Colonic mucosa (tissue), 4 donors: ENCODE results near the gene RAB40C. TPM values are rescaled to one million over a fixed set of nuclear protein-coding genes. Genes with fewer than 3 reads are reported as not detected.

Source experiments
- DNase-seq: peaks from one replicate; pipeline ENCODE4 v3.0.0-alpha.2; 2020
- H3K27ac ChIP-seq: fragments of 200-600 bp; one replicate; pipeline ENCODE4 v1.8.0; 2021
- H3K27me3 ChIP-seq: fragments of 200-600 bp; one replicate; pipeline ENCODE4 v1.8.0; 2021
- H3K36me3 ChIP-seq: fragments of 200-600 bp; one replicate; pipeline ENCODE4 v1.8.0; 2021
- H3K4me1 ChIP-seq: fragments of 200-600 bp; one replicate; pipeline ENCODE4 v1.8.0; 2021; ENCODE audit warnings: mild to moderate bottlenecking
- H3K4me3 ChIP-seq: fragments of 200-600 bp; one replicate; pipeline ENCODE4 v1.8.0; 2021
- H3K9ac ChIP-seq, 2 donors: one replicate each; pipeline ENCODE4 v1.7.0; 2013; ENCODE audit warnings: control low read depth in 2 of 2, low read depth in 2 of 2, low read length in 2 of 2
- H3K9me3 ChIP-seq: fragments of 200-600 bp; one replicate; pipeline ENCODE4 v1.8.0; 2021
- intact Hi-C: fragments of 100-400 bp; cut with DNase I; formaldehyde crosslinking; loops from one replicate; pipeline ENCODE4 v1.14.1; 2022
- total RNA-seq, 2 donors: library from RNA; stranded (reverse); fragmentation: NEBNext Ultra II Directional in 1 of 2; extraction: Animal tissue kit (Norgen Biotek cat#: 25700) in 1 of 2; gene quantifications; one replicate each; pipeline ENCODE4 v1.2.1, GENCODE V29; 2021
- TF ChIP-seq, protein P1 (sequence below): fragments of 200-600 bp; IDR thresholded peaks from one replicate; pipeline ENCODE4 v1.8.0; 2022; ENCODE audit warnings: antibody characterized with exemption, mild to moderate bottlenecking
- donor health status: healthy.
- donor health status: DM: no; HTN: no; CAD: no.
- donor health status: DM: no; HTN: no; CAD: no.

Gene RAB40C
- total RNA-seq, 2 donors from 2014 or later = 34.9 to 38.5 TPM

DNA sequence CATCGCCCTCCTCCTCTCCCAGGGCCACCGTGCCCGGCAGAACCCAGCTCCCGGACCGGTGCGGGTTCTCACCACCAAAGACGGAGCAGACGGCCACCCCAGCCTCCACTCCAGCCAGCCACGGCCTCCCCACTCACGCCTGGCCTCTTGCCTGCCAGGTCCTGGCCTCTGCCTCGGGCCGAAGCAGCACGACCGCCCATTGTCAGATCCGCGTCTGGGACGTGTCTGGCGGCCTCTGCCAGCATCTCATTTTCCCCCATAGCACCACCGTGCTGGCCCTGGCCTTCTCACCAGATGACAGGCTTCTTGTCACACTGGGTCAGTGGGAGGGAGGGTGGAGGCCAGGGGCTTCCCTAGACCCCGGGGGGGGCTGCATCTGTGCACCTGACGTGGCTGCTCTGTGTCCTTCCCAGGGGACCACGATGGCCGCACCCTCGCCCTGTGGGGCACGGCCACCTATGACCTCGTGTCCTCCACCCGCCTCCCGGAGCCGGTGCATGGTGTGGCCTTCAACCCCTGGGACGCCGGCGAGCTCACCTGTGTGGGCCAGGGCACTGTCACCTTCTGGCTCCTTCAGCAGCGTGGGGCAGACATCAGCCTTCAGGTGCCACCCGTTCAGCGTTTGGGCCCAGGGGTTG lies 71.4 kb downstream of the RAB40C start:
- Histone ChIP-seq H3K36me3 (no peaks in the 10 kb centered on the region), H3K9ac (peak overlapping the region in 1 of 2 donors; percentile 58)

DNA sequence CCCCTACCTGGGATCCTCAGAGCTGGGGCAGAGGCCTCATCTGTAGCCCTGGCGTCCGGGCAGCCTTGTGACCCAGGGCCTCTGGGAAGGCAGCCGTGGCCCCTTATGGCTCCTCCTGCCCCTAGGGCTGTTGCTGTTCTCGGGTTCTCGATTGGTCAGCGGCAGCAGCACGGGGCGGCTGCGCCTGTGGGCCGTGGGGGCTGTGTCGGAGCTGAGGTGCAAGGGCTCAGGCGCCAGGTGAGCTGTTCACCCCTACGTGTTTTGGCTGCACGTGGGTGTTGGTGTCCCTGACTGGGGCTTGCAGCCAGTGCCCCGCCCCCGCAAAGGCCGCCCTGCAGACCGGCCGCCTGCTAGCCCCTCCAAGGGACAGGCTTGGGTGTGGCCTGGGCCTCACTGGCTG lies 72.2 kb downstream of the RAB40C start:
- H3K9ac ChIP-seq = no peak overlapping the region
- H3K9me3 ChIP-seq = no peaks in the 10 kb centered on the region
- intact Hi-C loops = no loop called here
- H3K27ac ChIP-seq = no peak overlapping the region
- H3K27me3 ChIP-seq = no peaks in the 10 kb centered on the region
- H3K4me1 ChIP-seq = peaks cover 11% of the 10 kb centered on the region
- no peak for DNase-seq
- TF ChIP-seq, protein P1, sequence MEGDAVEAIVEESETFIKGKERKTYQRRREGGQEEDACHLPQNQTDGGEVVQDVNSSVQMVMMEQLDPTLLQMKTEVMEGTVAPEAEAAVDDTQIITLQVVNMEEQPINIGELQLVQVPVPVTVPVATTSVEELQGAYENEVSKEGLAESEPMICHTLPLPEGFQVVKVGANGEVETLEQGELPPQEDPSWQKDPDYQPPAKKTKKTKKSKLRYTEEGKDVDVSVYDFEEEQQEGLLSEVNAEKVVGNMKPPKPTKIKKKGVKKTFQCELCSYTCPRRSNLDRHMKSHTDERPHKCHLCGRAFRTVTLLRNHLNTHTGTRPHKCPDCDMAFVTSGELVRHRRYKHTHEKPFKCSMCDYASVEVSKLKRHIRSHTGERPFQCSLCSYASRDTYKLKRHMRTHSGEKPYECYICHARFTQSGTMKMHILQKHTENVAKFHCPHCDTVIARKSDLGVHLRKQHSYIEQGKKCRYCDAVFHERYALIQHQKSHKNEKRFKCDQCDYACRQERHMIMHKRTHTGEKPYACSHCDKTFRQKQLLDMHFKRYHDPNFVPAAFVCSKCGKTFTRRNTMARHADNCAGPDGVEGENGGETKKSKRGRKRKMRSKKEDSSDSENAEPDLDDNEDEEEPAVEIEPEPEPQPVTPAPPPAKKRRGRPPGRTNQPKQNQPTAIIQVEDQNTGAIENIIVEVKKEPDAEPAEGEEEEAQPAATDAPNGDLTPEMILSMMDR = no peak
- H3K4me3 ChIP-seq = no peak overlapping the region
- H3K36me3 ChIP-seq = no peaks in the 10 kb centered on the region

More for the DNA sequence above, 71.4 kb downstream of the RAB40C start:
- Histone ChIP-seq H3K27me3 (no peaks in the 10 kb centered on the region), H3K9me3 (no peaks in the 10 kb centered on the region), H3K4me1 (peaks cover 11% of the 10 kb centered on the region), H3K4me3 (no peak overlapping the region), H3K27ac (no peak overlapping the region)
- TF ChIP-seq, protein P1 = no peak
- DNase-seq = no peak
- intact Hi-C loops = no loop called here

DNA sequence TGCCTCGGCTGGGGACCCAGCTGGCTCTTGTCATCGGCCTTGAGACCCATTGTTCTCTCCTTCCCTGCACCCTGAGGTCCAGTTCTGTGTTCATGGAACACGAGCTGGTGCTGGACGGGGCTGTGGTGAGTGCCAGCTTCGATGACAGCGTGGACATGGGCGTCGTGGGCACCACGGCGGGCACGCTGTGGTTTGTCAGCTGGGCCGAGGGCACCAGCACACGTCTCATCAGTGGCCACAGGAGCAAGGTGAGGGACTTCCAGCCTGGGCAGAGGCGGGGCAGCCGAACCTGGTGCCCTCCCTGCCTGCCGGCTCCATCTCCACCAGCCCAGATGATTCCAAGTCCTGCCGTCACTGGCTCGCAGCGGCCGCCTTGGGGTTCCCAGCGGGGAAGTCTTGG lies 72.7 kb downstream of the RAB40C start:
- no peaks in the 10 kb centered on the region for H3K27me3 ChIP-seq
- no peaks in the 10 kb centered on the region for H3K9me3 ChIP-seq
- H3K4me1 ChIP-seq = peaks cover 11% of the 10 kb centered on the region
- no peak overlapping the region for H3K27ac ChIP-seq
- H3K36me3 ChIP-seq = no peaks in the 10 kb centered on the region
- intact Hi-C loops = no loop called here
- TF ChIP-seq, protein P1 = no peak
- no peak overlapping the region for H3K4me3 ChIP-seq
- DNase-seq = no peak
- no peak overlapping the region for H3K9ac ChIP-seq

DNA sequence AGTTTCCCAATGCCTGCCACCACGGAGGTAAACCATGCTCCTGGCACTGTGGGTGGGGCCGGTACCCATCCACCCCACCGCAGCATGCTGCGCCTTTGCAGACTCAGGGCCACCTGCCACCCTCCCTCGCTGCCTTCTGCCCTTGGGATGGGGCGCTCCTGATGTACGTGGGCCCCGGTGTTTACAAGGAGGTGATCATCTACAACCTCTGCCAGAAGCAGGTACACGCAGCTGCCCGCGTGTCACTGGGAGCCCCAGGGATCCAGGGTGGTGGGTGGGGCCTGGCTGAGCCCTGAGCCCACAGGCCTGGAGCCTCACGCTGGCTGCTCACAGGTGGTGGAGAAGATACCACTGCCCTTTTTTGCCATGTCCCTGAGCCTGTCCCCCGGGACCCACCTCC lies 76.7 kb downstream of the RAB40C start:
- Histone ChIP-seq H3K9ac (peak overlapping the region in 1 of 2 donors; percentile 35), H3K9me3 (no peaks in the 10 kb centered on the region), H3K36me3 (peaks cover 8% of the 10 kb centered on the region), H3K27me3 (no peaks in the 10 kb centered on the region), H3K4me3 (no peak overlapping the region), H3K4me1 (peaks cover 6% of the 10 kb centered on the region), H3K27ac (no peak overlapping the region)
- TF ChIP-seq, protein P1 = no peak
- no peak for DNase-seq
- intact Hi-C loops = no loop called here

DNA sequence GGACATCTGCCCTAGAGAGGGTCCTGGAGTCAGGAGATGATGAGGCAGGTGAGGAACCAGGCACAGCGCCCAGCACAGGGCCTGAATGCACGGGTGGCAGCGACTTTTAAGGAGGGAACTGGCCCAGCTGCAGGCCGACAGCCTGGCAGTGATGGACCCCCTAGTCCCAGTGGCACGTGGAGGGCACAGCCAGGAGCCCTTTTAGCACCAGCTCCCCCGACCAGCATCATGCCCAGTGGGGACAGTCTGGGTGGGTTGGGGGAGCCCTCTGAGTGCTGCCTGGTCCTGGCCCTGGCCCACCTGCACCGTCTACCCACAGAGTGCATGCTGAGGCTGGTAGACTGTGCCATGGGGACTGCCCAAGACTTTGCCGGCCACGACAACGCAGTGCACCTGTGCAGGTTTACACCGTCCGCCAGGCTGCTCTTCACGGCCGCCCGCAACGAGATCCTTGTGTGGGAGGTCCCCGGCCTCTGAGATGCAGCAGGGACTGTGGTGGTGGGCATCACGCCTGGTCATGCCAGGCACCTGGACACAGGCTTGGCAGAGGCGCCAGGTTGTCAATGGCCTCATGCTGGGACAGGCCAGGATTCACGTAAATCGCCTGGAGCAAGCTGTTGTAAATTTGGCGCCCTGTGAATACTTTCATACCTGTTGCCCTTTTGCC lies 77.4 kb downstream of the RAB40C start:
- no peak for DNase-seq
- H3K27me3 ChIP-seq = no peaks in the 10 kb centered on the region
- TF ChIP-seq, protein P1 = no peak
- no peak overlapping the region for H3K4me3 ChIP-seq
- intact Hi-C loops = no loop called here
- peaks cover 6% of the 10 kb centered on the region for H3K4me1 ChIP-seq
- peaks cover 13% of the 10 kb centered on the region for H3K36me3 ChIP-seq
- H3K9ac ChIP-seq = peak overlapping the region; percentile 46 to 93
- no peaks in the 10 kb centered on the region for H3K9me3 ChIP-seq
- H3K27ac ChIP-seq = no peak overlapping the region
